CD1c-positive myeloid dendritic cell (primary cell): Measurements from ENCODE around the gene C11orf68.
"Not testable (repeated sequence)": the region's sequence is repeated elsewhere in the genome, so short reads cannot be mapped to it uniquely, and the experiment has no call there.

Experiments
- DNase-seq: peaks from one replicate; pipeline ENCODE4 v3.0.0-alpha.2; 2016; ENCODE audit errors: extremely low spot score

The C11orf68 gene

DNA sequence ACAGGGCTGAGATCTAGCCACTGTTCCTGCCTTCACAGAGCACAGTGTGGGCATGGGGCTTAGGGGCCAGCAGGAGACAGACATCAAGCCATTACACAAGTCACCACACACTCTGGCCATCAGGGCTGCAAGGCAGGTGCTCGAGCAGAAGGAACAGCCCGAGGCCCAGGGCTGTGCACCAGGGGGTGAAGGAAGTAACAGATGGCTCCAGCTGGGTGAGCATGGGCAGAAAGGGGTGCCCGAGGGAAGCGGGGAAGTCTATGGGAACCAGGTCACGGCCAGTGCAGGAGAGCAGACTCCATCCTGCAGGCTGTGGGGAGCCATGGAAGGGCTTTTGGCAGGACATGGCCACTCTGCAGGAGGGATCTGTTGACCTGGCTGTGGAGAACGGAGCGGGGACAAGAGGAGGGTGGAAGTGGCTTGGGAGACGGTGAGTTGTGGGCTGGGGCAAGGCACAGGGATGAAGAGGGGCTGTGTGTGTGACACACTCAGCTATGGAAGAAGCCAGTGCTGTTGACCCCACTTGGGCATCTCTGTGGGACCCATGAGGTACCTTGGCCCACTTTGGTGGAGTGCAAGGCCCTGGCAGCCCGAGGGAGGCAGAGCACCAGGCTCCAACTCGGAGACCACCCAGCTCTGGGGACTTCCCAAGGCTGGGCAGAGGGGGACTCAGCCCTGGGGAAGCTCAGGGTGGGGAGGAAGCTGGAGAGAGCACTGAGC, 3.6 kb downstream of the C11orf68 start:
- DNase-seq: no peak

DNA sequence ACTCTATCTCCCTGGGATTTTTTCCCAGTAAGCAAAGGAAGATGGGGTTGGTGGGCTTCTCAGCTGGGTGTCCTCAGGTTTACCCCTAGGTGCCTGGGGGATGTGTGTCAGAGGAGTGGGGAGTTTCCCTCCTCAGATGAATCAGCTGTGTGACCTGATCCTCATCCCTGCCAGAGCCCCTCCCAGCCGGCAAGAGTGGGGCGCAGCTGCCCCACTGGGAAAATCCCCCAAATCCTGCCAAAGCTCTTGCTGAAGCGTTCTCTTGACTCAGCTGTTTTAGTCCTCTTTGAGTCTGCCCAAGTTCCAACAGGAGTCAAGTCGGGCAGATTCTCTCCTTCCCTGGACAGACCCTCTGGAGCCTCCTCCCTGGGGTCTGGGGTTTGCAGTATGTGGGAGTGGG, 6.0 kb downstream of the C11orf68 start:
- no peak for DNase-seq

DNA sequence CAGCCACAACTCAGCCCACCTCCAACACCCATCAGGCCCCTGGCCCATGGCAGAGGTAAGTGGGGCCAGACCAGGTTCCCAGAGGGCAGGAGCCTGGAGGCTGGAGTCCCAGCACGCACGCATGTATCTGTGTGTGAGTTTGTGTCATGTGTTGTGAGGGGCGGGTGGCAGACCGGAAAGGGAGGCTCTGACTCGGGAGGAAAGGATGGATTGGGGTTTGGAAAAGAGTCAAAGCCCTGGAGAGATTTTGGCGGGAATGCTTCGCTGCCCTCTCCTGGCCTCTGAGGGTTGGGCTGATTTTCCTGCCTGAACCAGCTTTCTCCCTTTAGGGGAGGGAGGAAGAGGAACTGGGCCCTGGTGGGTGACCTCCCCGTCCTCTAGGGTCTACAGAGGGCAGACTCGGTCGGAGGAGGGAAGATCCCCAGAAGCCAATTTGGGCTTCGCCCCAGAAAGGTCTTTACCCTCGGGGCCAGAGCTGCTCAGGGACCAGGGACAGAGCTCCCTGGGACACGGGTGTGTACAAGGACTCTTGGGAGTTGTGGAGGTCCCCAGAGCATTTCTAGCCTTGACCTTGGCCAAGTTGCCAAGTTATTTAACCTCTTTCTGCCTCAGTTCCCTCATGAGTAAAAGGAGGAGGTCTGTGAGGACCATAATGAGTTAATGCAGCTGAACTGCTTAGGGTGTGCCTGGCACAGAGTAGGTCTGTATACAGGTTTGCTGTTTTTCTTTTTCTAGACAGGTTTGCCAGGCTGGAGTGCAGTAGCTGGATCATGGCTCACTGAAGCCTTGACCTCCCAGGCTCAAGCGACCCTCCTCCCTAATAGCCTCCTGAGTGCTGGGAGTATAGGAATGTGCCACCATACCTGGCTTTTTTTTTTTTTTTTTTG, 6.9 kb downstream of the C11orf68 start:
- peak; percentile 38 for DNase-seq

DNA sequence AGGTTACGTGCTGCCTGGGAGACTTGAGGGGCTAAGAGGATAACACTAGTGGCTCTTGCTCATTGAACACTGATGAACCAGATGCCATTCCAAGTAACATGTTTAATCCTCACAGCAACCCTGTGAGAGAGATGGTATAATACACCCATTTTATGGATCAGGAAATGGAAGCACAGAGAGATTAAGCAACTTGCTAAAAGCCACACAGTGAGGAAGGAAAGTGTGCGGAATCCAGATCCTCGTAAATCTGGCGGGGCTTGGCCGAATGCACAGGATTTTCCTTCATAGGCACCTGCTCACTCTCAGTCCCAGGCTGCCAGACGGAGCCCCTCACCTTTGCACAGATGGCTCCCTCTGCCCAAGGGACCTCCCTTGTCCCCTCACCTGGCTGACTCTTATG, 11.0 kb downstream of the C11orf68 start:
- DNase-seq: no peak

DNA sequence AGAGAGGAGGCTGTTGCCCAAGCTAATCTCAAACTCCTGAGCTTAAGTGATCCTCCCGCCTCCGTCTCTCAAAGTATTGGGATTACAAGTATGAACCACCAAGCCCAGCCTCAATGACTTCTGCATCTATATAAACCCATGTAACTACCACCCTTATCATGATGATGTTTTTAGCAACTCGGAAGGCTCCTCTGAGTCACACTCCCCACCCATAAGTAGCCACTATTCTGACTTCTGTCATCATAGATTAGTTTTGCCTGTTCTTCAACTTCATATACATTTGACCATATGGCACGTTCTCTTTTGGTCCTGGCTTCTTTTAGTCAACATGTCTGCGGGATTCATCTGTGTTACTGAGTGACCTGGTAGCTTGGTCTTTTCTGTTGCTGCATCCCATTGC, 12.3 kb downstream of the C11orf68 start:
- no peak for DNase-seq

DNA sequence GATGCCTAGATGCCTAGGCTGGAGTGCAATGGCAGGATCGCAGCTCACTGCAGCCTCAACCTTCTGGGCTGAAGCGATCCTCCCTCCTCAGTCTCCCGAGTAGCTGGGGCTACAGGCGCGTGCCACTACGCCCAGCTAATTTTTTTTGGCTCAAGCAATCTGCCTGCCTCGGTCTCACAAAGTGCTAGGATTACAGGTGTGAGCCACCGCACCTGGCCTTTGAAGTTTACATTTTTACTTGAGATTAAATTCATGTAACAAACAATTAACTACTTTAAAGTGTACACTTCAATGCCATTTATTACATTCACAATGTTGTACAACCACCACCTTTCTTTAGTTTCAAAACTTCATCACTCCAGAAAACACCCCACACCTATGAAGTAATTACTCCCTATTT, 15.1 kb downstream of the C11orf68 start:
- DNase-seq: no peak

DNA sequence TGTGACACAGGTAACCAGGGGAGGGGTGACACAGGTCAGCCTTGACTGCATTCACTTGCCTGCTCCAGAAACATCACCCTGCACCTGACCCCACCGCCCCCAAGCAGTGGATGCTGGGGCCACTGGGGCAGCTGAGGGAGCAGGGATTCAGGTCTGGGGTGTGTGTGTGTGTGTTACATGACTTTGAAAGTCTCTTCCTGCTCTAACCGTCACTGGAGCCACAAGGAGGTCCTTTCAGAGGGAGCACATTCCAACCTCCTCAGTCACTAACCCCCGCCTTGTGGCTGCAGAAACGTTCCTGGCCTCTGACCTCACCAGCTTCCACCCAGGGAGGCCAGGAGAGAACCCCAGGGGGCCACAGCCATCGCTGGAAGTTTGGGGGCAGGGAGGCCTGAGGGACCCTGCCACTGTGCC, 15.8 kb downstream of the C11orf68 start:
- DNase-seq: no peak

DNA sequence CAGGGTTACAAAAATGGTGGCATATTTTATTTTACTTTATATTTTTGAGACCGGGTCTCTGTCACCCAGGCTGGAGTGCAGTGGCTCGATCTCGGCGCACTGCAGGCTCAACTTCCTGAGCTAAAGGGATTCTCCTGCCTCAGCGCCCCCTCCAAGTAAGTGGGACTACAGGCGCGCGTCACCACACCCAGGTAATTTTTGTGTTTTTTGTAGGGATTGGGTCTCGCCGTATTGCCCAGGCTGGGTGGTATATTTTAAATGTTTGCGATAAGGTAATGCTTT, 18.0 kb downstream of the C11orf68 start:
- DNase-seq: no peak

DNA sequence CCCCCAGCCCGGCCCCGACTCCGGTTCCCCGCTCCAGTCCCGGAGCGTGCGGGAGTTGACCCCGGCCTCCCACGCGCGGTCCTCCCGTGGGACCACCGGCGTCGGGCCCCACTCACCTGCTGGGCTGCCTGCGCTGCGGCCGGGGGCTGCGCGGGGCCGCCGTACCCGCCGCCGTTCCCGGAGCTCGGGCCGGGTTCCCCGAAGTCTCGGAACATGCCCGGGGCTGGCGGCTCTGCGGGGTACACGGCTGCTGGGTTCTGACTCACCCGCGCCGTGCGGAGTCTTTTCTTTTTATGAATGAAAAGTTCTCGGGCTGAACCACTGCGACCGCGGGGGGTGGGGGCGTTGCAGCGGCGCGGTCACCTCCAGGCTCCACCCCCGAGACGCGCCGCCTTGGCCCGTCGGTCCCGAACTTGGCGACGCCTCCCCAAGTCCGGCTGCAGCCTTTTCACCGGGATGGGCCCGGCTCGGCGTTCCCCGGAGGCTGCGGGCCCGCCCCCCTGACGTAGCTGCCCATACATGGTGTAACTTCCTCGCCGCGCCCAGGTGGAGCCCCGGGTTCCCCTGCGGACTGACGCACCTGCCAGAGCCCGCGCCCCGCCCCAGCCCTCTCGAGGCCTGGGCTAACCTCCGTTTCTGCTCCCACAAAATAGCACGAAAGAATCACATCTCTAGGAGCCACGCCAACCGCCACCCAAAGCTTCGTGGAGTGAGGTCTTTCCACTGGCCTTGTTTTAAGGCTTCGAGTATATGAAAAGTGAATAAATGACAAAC, 18.6 kb downstream of the C11orf68 start, which contains the start of gene FOSL1:
Gene FOSL1, minus strand, starts transcription at position 264 of the 774 bp plus-strand sequence. Its CDS starts 49 bp downstream, at position 215.
- DNase-seq: peak; percentile 95

DNA sequence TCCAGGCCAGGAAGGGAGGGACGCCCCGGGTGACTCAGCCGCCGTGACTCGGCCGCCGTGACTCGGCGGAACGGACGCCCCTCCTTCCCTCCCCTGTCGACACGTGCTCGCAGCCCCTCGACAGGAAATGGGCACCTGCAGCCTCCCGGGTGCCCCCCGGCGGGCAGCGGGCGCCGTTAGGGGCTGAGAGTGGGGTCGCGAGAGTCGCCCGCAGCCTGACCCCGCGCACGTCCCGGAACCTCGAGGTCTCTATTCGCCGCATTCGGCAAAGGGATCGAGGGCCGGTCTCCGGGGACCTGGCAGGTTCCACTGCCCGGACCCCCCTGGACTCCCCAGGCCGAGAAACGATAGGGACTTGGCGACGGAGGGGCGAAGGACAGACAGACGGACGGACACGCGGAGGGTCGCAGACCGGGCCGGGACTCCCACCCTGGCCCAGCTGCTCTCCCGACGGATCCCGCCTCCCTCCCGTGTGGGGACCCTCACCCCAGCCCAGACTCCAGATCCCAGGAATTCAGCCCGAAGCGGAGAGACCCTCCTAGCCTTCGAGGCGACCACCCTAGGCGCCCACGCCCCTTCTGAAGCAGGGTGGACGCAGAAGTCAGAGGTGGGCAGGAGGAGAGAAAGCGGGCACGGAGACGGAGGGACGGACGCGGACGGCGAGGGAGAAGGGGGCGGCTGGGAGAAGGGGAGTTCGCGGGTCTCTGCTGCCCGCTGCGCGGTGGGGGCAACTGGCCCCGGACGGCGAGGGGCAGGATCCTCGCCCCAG, 19.3 kb downstream of the C11orf68 start:
- peak; percentile 83 for DNase-seq

DNA sequence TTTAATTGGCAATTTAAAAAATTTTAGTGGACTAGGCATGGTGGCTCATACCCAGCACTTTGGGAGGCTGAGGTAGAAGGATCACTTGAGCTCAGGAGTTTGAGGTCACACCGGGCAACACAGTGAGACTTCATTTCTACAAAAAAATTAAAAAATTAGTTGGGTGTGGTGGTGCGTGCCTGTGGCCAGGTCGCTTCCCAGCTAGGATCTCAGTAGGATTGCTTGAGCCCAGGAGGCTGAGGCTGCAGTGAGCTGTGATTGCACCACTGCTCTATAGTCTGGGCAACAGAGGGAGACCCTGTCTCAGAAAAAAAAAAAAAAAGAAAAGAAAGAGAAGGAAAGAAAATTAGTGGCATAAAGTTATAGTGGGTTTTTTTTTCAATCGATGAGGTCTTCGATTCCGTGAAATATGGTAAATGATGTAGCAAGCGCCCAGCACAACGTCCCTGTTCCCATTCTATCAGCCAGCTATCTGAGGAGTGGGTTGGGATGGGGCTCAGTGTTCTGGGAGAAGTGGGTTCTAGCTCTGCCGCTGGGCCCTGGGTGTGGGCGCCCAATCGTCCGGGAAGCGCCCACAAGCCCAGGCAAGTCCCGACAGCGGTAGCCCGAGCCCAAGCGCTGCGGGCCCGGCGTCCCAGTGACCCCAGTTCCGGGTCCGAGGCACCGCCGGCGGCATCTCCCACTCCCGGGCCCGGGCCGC, 20.1 kb downstream of the C11orf68 start:
- no peak for DNase-seq

DNA sequence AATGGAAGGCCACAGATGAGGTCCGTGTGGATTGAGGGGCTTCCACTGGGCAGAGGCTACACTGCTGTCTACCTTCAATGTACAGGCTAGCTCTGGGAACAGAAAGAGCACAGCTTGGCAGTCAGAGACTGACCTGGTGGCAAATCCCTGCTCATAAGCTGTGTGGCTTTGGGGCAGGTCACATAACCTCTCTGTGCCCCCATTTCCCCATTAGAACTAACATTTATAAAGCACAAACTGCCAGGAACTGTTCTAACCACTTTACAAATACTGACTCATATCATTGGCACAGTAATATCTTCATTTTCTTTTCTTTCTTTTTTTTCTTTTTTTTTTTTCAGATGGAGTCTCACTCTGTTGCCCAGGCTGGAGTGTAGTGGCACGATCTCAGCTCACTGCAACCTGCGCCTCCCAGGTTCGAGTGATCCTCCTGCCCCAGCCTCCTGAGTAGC, 21.8 kb downstream of the C11orf68 start:
- DNase-seq: no peak

DNA sequence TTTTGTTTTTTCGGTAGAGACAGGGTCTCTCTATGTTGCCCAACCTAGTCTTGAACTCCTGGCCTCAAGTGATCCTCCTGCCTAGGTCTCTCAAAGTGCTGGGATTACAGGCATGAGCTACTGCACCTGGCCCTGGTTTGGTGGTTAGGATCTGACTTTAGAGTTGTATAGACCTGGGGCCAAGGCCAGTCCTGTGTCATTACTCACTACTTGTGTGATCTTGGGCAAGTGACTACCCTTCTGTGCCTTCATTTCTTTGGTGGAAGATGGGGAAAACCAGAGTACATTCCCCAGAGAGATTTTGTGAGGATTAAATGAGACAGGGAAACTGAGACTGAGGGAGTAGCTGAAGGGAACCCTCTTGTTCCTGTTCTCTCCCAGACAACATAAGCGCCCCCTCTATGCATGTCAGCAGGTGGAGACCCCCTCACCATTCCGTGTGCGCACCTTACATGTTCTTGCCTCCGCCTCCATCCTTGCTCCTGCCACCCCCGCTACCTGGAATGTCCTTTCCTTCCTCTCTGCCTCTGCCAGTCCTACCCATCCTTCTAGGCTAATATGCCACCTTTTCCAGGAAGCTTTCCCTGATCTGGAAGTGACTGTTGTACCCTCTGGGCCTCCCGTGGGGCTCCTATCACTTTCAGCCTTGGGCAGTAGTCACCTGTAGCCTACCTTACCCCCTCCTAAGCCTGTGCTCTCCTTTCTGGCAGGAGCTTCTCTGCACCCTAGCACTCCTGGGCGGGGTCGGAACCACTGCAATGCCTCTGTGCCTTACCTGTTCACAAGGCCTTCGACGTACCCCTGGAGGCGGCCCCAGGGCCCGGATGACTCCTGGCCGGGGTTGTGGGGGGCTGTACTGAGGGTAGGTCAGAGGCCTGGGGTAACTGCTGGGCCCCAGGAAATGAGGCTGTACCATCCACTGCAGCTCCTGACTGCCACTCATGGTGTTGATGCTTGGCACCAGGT, 22.5 kb downstream of the C11orf68 start:
- no peak for DNase-seq

DNA sequence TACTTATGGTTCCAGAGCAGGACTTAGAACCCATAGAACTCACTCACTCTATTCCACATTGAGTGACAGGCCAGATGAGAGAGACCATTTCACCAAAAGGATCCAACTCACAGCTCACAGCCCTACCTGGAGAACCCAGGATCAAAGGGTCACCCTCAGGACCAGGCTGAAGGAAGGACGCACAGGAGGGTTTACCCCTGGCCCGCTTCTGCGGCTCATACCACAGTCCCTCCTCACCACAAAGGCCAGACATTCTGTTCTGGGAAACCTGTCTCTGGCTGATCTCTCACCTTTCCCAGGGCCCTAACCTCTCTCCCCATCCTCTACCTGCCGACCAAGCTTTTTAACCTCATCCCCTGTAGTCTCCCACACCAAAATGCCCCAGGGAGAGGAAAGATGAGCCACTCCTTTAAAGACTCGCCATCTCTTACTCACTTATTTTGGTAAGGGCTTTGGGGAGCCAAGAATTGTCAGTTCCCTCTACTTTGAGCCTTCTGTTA, 23.3 kb downstream of the C11orf68 start:
- DNase-seq: no peak

DNA sequence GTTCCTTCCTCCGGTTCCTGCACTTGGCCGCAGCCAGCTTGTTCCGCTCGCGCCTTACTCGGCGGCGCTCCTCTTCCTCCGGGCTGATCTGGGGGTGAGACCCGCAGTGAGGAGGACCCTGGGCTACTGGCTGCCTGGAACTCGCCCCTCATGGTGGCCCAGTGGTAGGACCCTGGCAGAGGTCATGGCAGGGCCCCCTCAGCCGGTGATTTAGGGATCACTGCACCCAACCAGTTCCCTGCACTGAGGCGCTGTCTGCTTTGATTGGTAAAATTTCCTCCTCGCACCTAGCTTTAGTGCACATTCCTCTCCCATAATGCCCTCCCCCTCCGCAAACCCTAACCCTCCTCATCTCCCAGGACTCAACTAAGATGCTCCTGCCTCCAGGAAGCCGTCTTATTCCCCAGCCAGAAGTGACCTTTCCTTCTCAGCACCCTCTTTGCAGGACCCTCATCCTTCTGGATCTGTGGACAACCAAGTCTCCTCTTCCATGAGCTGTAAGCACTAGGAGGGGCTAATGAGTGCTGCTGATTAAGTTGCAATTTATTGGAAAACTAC, 24.7 kb downstream of the C11orf68 start:
- DNase-seq: peak; percentile 51

DNA sequence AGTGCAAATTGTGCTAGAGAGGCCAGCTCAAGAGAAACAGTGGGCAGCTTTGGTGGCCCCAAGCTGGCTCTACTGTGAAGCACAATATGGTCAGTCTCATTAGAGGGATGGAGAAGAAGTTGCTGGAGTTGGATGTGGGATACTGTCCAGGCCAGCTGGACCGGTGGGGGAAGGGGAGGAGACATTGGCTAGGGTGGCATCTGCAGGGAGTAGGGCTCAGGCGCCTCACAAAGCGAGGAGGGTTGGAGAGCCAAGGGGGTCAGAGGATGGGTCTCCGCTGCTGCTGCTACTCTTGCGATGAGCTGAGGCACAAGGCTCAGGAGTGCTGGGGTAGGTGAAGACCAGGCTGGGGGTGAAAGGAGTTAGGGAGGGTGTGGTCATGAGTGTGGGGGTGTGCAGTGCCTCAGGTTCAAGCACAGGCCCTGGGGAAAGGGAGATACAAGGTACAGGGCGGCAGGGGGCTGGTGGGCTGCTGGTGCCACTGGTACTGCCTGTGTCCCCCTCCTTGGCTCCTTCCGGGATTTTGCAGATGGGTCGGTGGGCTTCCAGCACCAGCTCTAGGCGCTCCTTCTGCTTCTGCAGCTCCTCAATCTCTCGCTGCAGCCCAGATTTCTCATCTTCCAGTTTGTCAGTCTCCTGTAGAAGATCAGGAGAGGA, 26.1 kb downstream of the C11orf68 start:
- no peak for DNase-seq

DNA sequence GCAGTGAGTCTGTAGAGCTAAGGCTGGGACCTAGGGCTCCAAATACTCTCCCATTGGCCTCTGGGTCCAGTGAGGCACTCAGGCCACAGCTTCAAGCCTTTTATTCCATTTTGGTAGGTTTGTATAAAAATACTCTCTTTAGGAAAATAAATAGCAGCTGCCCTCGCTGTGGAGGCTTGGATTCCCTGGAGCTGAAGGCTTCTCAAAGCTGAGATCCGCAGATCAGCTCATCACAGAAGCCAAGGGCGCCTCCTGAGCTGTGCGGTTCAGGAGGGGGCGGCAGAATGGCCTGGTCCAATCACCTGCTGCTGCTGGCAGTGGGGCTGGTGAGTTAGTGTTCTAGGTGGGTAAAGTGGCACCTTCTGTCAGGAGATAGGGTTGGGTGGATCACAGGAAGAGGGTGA, 26.7 kb downstream of the C11orf68 start:
- DNase-seq: not testable (repeated sequence)

DNA sequence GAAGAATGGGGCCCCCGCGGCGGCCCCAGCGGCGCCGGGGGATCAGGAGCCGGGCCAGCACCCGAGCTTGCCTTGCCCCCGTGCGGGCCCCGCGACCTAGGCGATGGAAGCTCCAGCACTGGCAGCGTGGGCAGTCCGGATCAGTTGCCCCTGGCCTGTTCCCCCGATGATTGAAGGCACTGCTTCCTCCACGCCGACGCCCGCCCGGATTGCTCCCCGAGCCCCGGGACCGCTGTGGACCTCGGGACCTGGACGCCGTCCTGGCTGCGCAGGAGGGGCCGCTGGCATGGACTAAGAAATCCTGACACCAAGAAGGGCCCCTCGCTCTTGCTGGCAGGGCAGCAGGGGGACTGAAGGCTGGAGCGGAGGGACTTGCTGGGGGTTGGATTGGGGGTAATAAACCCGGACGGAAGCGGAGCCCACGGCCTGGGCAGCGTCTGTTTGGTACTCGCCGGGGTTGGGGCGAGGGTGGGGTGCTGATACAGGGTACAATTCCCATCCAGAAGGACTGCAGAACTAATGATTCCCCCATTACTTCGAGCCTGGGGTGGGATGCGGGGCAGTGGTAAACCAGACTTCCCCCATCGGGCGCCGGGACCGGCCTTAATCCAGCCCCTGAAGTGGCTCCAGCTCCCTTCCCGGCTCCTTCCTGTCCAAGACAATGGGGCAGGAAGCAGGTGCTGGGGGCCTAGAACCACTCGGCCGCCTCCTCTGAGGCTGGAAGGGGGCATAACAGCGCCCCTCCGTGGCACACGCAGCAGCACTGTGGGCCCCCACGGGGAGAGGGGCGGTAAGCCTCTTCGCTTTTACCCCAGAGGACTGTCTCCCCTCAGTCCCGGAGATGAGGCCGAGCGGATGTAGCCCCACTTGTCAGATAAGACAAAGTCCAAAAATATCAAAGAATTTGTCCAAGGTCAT, 27.4 kb downstream of the C11orf68 start:
- peak; percentile 33 for DNase-seq
